Adrenal gland (tissue), 12 donors: ENCODE data around the gene ABHD16A. TPM values are rescaled to one million over a fixed set of nuclear protein-coding genes. Genes with fewer than 3 reads are reported as not detected.

Experiments
- DNase-seq, 7 donors: peaks; one replicate each; pipeline ENCODE4 v3.0.0-alpha.2; 2019 to 2020
- H3K27ac ChIP-seq, 5 donors: fragments of 200-600 bp; sonication (generic) in 4 of 5; 1 replicate in 3 of 5; 2 replicates in 2 of 5; pipeline versions ENCODE4 v1.5.1 to v1.8.0; 2016 to 2020; ENCODE audit warnings: mild to moderate bottlenecking in 1 of 5
- H3K27me3 ChIP-seq: fragments of 200-600 bp; 2 replicates; pipeline ENCODE4 v1.8.0; 2021
- H3K36me3 ChIP-seq, 2 donors: fragments of 200-600 bp; replicated peaks in 1 of 2; 1 replicate in 1 of 2; 2 replicates in 1 of 2; pipeline versions ENCODE4 v1.5.1 to v1.8.0; 2018 to 2022
- H3K4me1 ChIP-seq, 2 donors: fragments of 200-600 bp; replicated peaks in 1 of 2; 1 replicate in 1 of 2; 2 replicates in 1 of 2; pipeline versions ENCODE4 v1.5.1 to v1.8.0; 2018 to 2021
- H3K4me3 ChIP-seq, 4 donors: fragments of 200-600 bp; sonication (generic) in 3 of 4; one replicate each; pipeline ENCODE4 v1.5.1; 2016 to 2018
- H3K9me3 ChIP-seq, 3 donors: fragments of 200-600 bp; sonication (generic) in 1 of 3; replicated peaks in 1 of 3; 1 replicate in 2 of 3; 2 replicates in 1 of 3; pipeline versions ENCODE4 v1.5.1 to v1.8.0; 2016 to 2021
- CTCF ChIP-seq, 6 experiments: fragments of 450-650 bp in 4 of 6; fragments of 200-600 bp in 2 of 6; sonication (generic) in 1 of 6; IDR thresholded peaks; 1 replicate in 5 of 6; 2 replicates in 1 of 6; pipeline versions ENCODE4 v1.5.1 to v1.8.0; 2016 to 2021; ENCODE audit warnings: antibody characterized with exemption in 6 of 6, mild to moderate bottlenecking in 2 of 6, moderate library complexity in 1 of 6
- POLR2A ChIP-seq, 2 donors: fragments of 450-650 bp; IDR thresholded peaks; one replicate each; pipeline ENCODE4 v1.6.1; 2017; ENCODE audit warnings: antibody characterized with exemption in 2 of 2, mild to moderate bottlenecking in 2 of 2, moderate library complexity in 1 of 2
- WGBS, 4 donors: extraction: QIAGEN DNeasy Blood & Tissue Kit in 2 of 4; methylation state at CpG; one replicate each; pipeline versions ENCODE4 v1.1.5 to v1.1.7; 2013 to 2017; 5-methylcytosine and 5-hydroxymethylcytosine counted together
- intact Hi-C, 2 donors: fragments of 100-400 bp; cut with DNase I; formaldehyde crosslinking; loops; one replicate each; pipeline versions ENCODE4 v1.14.1 to v1.15.0; 2022 to 2023
- polyA plus RNA-seq, 3 donors: library from polyadenylated mRNA; stranded (reverse); fragments of 200-250 nt in 2 of 3; fragments of 350-450 nt in 1 of 3; fragmentation: Illumina TruSeq in 1 of 3; extraction: RNeasy Lipid Tissue Mini Kit (QIAGEN cat#74804) in 1 of 3; gene quantifications; one replicate each; pipeline ENCODE4 v1.2.3, GENCODE V29; 2013 to 2014
- total RNA-seq, 9 donors: library from RNA; depleted of rRNA in 4 of 9; stranded (reverse); fragments of >200 nt in 4 of 9; fragments of 120-200 nt in 1 of 9; fragmentation: NEBNext Ultra II Directional in 1 of 9; extraction: Animal tissue kit (Norgen Biotek cat#: 25700) in 1 of 9; gene quantifications; one replicate each; pipeline versions ENCODE4 v1.1.0 to v1.2.4, GENCODE V29; 2013 to 2023
- donor health status: healthy with polysubstance abuse.
- donor health status: Bipolar disorder and iron deficiency.
- donor health status: DM: yes; HTN: yes; CAD: no.
- donor health status: DM: no; HTN: no; CAD: no.
- donor health status: DM: no; HTN: no; CAD: no.
- donor health status: DM: yes; HTN: yes; CAD: no.

The ABHD16A gene
- total and polyA plus RNA-seq, 12 donors: 38.7 to 73.1 (median 58.1) TPM

GRCh38 chr6:31734821-31735406, 31.8 kb upstream of the ABHD16A start:
- no peak for TF ChIP-seq CTCF (IDR thresholded peaks at IDR 0.05)
- TF ChIP-seq POLR2A (IDR thresholded peaks at IDR 0.05): peak in 1 of 2 donors; percentile 20
- peak in 6 of 7 donors; percentile 45 to 74 (median 62) for DNase-seq
- peak overlapping the region in 3 of 4 donors; percentile 38 to 92 (median 38) for H3K4me3 ChIP-seq
- H3K27me3 ChIP-seq: no peaks in the 10 kb centered on the region
- 0 to 1% (median 1%) methylated on average over 18 of the region's 18 CpGs for WGBS, 4 donors
- no peaks in the 10 kb centered on the region for H3K9me3 ChIP-seq
- H3K36me3 ChIP-seq: peaks cover 0 to 37% of the 10 kb centered on the region in 2 donors
- peak overlapping the region; percentile 70 to 98 (median 79) for H3K27ac ChIP-seq
- intact Hi-C loops: loop anchor here in 1 of 2 donors (10.0 kb wide), 1 partner anchor 1680 kb away; the partner anchor contains the start of genes CUTA and PHF1
- peaks cover 13 to 73% of the 10 kb centered on the region in 2 donors for H3K4me1 ChIP-seq

GRCh38 chr6:31734247-31734820, 31.2 kb upstream of the ABHD16A start:
- Histone ChIP-seq H3K9me3 (no peaks in the 10 kb centered on the region), H3K4me1 (peaks cover 11 to 70% of the 10 kb centered on the region in 2 donors), H3K27ac (peak overlapping the region in 4 of 5 donors; percentile 77 to 98 (median 80)), H3K4me3 (peak overlapping the region in 2 of 4 donors; percentile 38 to 92), H3K36me3 (peaks cover 0 to 37% of the 10 kb centered on the region in 2 donors), H3K27me3 (no peaks in the 10 kb centered on the region)
- WGBS, 4 donors: 4 to 29% (median 9%) methylated on average over 2 of the region's 2 CpGs
- TF ChIP-seq POLR2A (IDR thresholded peaks at IDR 0.05) (no peak), CTCF (IDR thresholded peaks at IDR 0.05) (no peak)
- DNase-seq: no peak
- intact Hi-C loops: loop anchor here in 1 of 2 donors (10.0 kb wide), 1 partner anchor 1680 kb away; the partner anchor contains the start of genes CUTA and PHF1

- no peak for DNase-seq
- 74 to 89% (median 85%) methylated on average over 4 of the region's 4 CpGs for WGBS, 4 donors
- Histone ChIP-seq H3K4me3 (no peak overlapping the region), H3K27me3 (no peaks in the 10 kb centered on the region), H3K27ac (peak overlapping the region in 2 of 5 donors; percentile 77 to 98), H3K9me3 (no peaks in the 10 kb centered on the region), H3K4me1 (peaks cover 12 to 72% of the 10 kb centered on the region in 2 donors), H3K36me3 (peaks cover 0 to 37% of the 10 kb centered on the region in 2 donors)
- TF ChIP-seq POLR2A (IDR thresholded peaks at IDR 0.05): no peak
- no peak for TF ChIP-seq CTCF (IDR thresholded peaks at IDR 0.05)
- intact Hi-C loops: loop anchor here in 1 of 2 donors (10.0 kb wide), 1 partner anchor 1681 kb away; the partner anchor contains the start of genes CUTA and PHF1
Observed at GRCh38 chr6:31733734-31734133, 30.6 kb upstream of the ABHD16A start.

- H3K27ac ChIP-seq: peak overlapping the region in 2 of 5 donors; percentile 11 to 12
- no peak overlapping the region for H3K4me3 ChIP-seq
- H3K4me1 ChIP-seq: peaks cover 14 to 65% of the 10 kb centered on the region in 2 donors
- 44 to 77% (median 56%) methylated on average over 1 to 3 of the region's 3 CpGs for WGBS, 4 donors
- TF ChIP-seq POLR2A (IDR thresholded peaks at IDR 0.05): no peak
- TF ChIP-seq CTCF (IDR thresholded peaks at IDR 0.05): no peak
- H3K36me3 ChIP-seq: peaks cover 0 to 37% of the 10 kb centered on the region in 2 donors
- no peaks in the 10 kb centered on the region for H3K9me3 ChIP-seq
- DNase-seq: no peak
- intact Hi-C loops: loop anchor here in 1 of 2 donors (10.0 kb wide), 1 partner anchor 1683 kb away; the partner anchor contains the start of genes CUTA and PHF1
- no peaks in the 10 kb centered on the region for H3K27me3 ChIP-seq
Observed at GRCh38 chr6:31732029-31732428, 28.9 kb upstream of the ABHD16A start.
